ENCODE results near the gene SMYD3.
A peak's percentile ranks its signal among the peaks of the same experiment; 100 is the strongest.

GRCh38 chr1:246506674-246507481 lies at the start of gene SMYD3:
- TF ChIP-seq TAF1 (IDR thresholded peaks at IDR 0.05; ENCODE audit: low read depth): no peak
- TF ChIP-seq CTCF (IDR thresholded peaks at IDR 0.05; ENCODE audit: poor library complexity, severe bottlenecking): peak; percentile 52
- peak; percentile 68 for TF ChIP-seq POLR2AphosphoS5 (IDR thresholded peaks at IDR 0.05)
- no peak for TF ChIP-seq EZH2 (IDR thresholded peaks at IDR 0.05; ENCODE audit: borderline replicate concordance, insufficient read depth, low read length, poor library complexity, severe bottlenecking)

Measured in neural cell (in vitro differentiated cells).